Kidney (tissue), 14 donors: ENCODE measurements around the gene UBAP1L. TPM values are rescaled to one million over a fixed set of nuclear protein-coding genes. Genes with fewer than 3 reads are reported as not detected.

Experiments
- DNase-seq, 5 donors: peaks; one replicate each; pipeline ENCODE4 v3.0.0-alpha.2; 2013 to 2020
- FAIRE-seq: peaks from 2 replicates; lab custom pipeline; 2012; peaks lifted over from hg19 to GRCh38; lab: Jason Lieb, UNC
- H3K27ac ChIP-seq, 2 donors: one replicate each; pipeline ENCODE4 v1.7.0; 2013; ENCODE audit warnings: low read depth in 2 of 2, low read length in 2 of 2, inconsistent platforms in 1 of 2
- H3K27me3 ChIP-seq: one replicate; pipeline ENCODE4 v1.7.1; 2013; ENCODE audit warnings: low read length, inconsistent platforms; ENCODE audit not compliant: control insufficient read depth, insufficient read depth
- H3K36me3 ChIP-seq, 3 donors: one replicate each; pipeline versions ENCODE4 v1.7.0 to v1.7.1; 2013; ENCODE audit warnings: low read length in 3 of 3, control low read depth in 1 of 3, inconsistent platforms in 1 of 3; ENCODE audit not compliant: insufficient read depth in 3 of 3, control insufficient read depth in 2 of 3
- H3K4me1 ChIP-seq, 3 donors: one replicate each; pipeline versions ENCODE4 v1.7.0 to v1.7.1; 2013; ENCODE audit warnings: low read length in 3 of 3, inconsistent platforms in 1 of 3, low read depth in 1 of 3; ENCODE audit not compliant: control insufficient read depth in 2 of 3, insufficient read depth in 2 of 3
- H3K4me3 ChIP-seq, 3 donors: one replicate each; pipeline versions ENCODE4 v1.7.0 to v1.8.1; 2013; ENCODE audit warnings: low read length in 3 of 3, control low read depth in 1 of 3, inconsistent platforms in 1 of 3
- H3K9ac ChIP-seq, 3 donors: one replicate each; pipeline versions ENCODE4 v1.7.0 to v1.7.1; 2013; ENCODE audit warnings: low read length in 3 of 3, control low read depth in 1 of 3, inconsistent platforms in 1 of 3
- H3K9me3 ChIP-seq, 3 donors: one replicate each; pipeline versions ENCODE4 v1.7.0 to v1.7.1; 2013; ENCODE audit warnings: low read length in 3 of 3, control low read depth in 1 of 3, inconsistent platforms in 1 of 3; ENCODE audit not compliant: control insufficient read depth in 2 of 3, insufficient read depth in 1 of 3
- intact Hi-C: fragments of 100-400 bp; cut with DNase I; formaldehyde crosslinking; loops from one replicate; pipeline ENCODE4 v1.11.1; 2022
- polyA plus RNA-seq: library from polyadenylated mRNA; stranded (reverse); fragments of 350-450 nt; fragmentation: Illumina TruSeq; extraction: RNeasy Lipid Tissue Mini Kit (QIAGEN cat#74804); gene quantifications from one replicate; pipeline ENCODE4 v1.2.3, GENCODE V29; 2014; ENCODE audit warnings: low read depth, low replicate concordance; ENCODE audit not compliant: insufficient read depth
- total RNA-seq: library from RNA; stranded (reverse); fragmentation: NEBNext Ultra II Directional; extraction: Animal tissue kit (Norgen Biotek cat#: 25700); gene quantifications from one replicate; pipeline ENCODE4 v1.2.1, GENCODE V29; 2021
- TF ChIP-seq, protein P1 (sequence below): IDR thresholded peaks from 3 replicates; pipeline ENCODE4 v1.5.1; 2012; ENCODE audit warnings: mild to moderate bottlenecking, moderate library complexity, borderline replicate concordance; ENCODE audit not compliant: insufficient read depth; ENCODE audit errors: extremely low read depth
- donor health status: control.
- donor health status: control.
- donor health status: control.
- donor health status: control.
- donor health status: control.
- donor health status: DM: yes; HTN: yes; CAD: no.
- donor health status: Normal renal cell carcinoma (clear cell type).

Gene UBAP1L
- total and polyA plus RNA-seq, 2 donors from 2014 or later: 2.1 to 5.4 TPM

DNA sequence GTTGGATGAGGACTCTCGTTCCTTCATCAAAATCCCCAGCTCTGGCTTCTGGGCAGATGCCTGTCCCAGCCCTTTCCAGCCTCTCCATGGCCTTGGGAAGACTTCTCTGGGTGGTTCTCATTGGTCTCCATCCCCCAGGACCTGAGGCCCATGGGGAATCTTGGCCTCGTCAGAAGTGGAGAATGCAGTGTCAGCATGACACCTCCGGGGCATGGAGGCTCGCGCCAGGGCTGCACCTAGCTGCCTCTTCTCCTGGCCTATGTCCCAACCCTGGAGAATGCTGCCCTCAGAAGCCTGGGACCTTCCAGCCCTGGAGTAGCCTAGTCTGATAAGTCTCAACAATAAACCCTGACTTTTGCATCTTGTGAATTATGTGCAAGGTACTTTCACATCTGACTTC, 35.4 kb downstream of the UBAP1L start:
- Histone ChIP-seq H3K9ac (no peak overlapping the region), H3K4me1 (peaks cover 0 to 7% (median 2%) of the 10 kb centered on the region in 3 donors), H3K4me3 (no peak overlapping the region), H3K27me3 (no peaks in the 10 kb centered on the region), H3K9me3 (no peaks in the 10 kb centered on the region), H3K27ac (no peak overlapping the region), H3K36me3 (no peaks in the 10 kb centered on the region)
- DNase-seq: no peak
- TF ChIP-seq, protein P1, sequence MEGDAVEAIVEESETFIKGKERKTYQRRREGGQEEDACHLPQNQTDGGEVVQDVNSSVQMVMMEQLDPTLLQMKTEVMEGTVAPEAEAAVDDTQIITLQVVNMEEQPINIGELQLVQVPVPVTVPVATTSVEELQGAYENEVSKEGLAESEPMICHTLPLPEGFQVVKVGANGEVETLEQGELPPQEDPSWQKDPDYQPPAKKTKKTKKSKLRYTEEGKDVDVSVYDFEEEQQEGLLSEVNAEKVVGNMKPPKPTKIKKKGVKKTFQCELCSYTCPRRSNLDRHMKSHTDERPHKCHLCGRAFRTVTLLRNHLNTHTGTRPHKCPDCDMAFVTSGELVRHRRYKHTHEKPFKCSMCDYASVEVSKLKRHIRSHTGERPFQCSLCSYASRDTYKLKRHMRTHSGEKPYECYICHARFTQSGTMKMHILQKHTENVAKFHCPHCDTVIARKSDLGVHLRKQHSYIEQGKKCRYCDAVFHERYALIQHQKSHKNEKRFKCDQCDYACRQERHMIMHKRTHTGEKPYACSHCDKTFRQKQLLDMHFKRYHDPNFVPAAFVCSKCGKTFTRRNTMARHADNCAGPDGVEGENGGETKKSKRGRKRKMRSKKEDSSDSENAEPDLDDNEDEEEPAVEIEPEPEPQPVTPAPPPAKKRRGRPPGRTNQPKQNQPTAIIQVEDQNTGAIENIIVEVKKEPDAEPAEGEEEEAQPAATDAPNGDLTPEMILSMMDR: no peak
- intact Hi-C loops: no loop called here
- no peak for FAIRE-seq

DNA sequence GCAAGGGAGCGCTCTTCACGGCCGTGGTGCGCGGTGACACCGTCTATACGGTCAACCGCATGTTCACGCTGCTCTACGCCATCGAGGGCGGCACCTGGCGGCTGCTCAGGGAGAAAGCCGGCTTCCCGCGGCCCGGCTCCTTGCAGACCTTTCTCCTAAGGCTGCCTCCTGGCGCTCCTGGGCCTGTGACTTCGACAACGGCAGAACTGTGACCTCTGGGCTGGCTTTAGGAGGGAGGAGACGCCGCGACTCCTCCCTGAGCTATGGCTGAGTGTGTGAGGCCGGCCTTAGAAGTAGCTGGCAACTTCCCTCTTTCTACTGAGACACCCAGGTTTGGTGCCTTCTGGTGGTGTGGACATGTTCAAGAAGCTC, 37.0 kb downstream of the UBAP1L start:
- TF ChIP-seq, protein P1: peak; percentile 72
- FAIRE-seq: no peak
- H3K27ac ChIP-seq: no peak overlapping the region

DNA sequence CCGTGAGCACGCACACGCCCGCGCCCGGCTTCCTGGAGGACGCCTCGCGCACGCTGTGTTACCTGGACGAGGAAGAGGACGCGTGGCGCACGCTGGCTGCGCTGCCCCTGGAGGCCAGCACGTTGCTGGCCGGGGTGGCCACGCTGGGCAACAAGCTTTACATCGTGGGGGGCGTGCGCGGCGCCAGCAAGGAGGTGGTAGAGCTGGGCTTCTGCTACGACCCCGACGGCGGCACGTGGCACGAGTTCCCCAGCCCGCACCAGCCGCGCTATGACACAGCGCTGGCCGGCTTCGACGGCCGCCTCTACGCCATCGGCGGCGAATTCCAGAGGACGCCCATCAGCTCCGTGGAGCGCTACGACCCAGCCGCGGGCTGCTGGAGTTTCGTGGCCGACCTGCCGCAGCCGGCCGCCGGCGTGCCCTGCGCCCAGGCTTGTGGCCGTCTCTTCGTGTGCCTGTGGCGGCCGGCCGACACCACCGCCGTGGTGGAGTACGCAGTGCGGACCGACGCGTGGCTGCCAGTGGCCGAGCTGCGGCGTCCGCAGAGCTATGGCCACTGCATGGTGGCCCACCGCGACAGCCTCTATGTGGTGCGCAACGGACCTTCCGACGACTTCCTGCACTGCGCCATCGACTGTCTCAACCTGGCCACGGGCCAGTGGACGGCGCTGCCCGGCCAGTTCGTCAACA, 37.6 kb downstream of the UBAP1L start:
- no peak for DNase-seq
- Histone ChIP-seq H3K4me3 (no peak overlapping the region), H3K36me3 (no peaks in the 10 kb centered on the region), H3K9ac (no peak overlapping the region), H3K27me3 (no peaks in the 10 kb centered on the region), H3K4me1 (peaks cover 0 to 5% (median 0%) of the 10 kb centered on the region in 3 donors), H3K27ac (no peak overlapping the region), H3K9me3 (no peaks in the 10 kb centered on the region)
- no peak for FAIRE-seq
- TF ChIP-seq, protein P1: no peak
- intact Hi-C loops: no loop called here

More for the DNA sequence above, 37.0 kb downstream of the UBAP1L start:
- DNase-seq: peak; percentile 78 to 85 (median 82)
- H3K4me3 ChIP-seq: no peak overlapping the region
- H3K4me1 ChIP-seq: peaks cover 0 to 7% (median 0%) of the 10 kb centered on the region in 3 donors
- H3K9ac ChIP-seq: no peak overlapping the region
- intact Hi-C loops: no loop called here
- no peaks in the 10 kb centered on the region for H3K9me3 ChIP-seq
- no peaks in the 10 kb centered on the region for H3K27me3 ChIP-seq
- H3K36me3 ChIP-seq: no peaks in the 10 kb centered on the region
